SK-N-MC (cell line): ENCODE data around the gene SERPINA9.

Experiments used
- DNase-seq: peaks from one replicate; pipeline ENCODE4 v3.0.0-alpha.2; 2011; ENCODE audit warnings: low read depth, low spot score
- H3K27ac ChIP-seq: fragments of 200-600 bp; sonication (generic); 2 replicates; pipeline ENCODE4 v1.5.1; 2016; ENCODE audit warnings: mixed run types
- H3K36me3 ChIP-seq: fragments of 200-600 bp; sonication (generic); 2 replicates; pipeline ENCODE4 v1.6.1; 2017; ENCODE audit warnings: antibody characterized with exemption, low read length, mixed read lengths; ENCODE audit not compliant: insufficient read depth
- H3K4me3 ChIP-seq: fragments of 200-600 bp; sonication (generic); 2 replicates; pipeline ENCODE4 v1.5.1; 2016
- H3K9ac ChIP-seq: fragments of 200-600 bp; sonication (generic); 2 replicates; pipeline ENCODE4 v1.8.0; 2017; ENCODE audit warnings: mixed run types, mixed read lengths; ENCODE audit not compliant: insufficient read length
- H3K9me3 ChIP-seq: fragments of 200-600 bp; sonication (generic); 2 replicates; pipeline ENCODE4 v1.6.1; 2017; ENCODE audit warnings: low read depth, mild to moderate bottlenecking, antibody characterized with exemption, low read length, moderate library complexity, mixed read lengths
- EZH2 ChIP-seq: fragments of 200-600 bp; sonication (generic); IDR thresholded peaks from one replicate; pipeline ENCODE4 v1.6.1; 2017; ENCODE audit warnings: antibody characterized with exemption
- FOXP2 ChIP-seq: optimal IDR thresholded peaks from 2 replicates; pipeline ENCODE3; 2011; ENCODE audit warnings: mild to moderate bottlenecking, moderate library complexity; ENCODE audit not compliant: insufficient read depth; ENCODE audit errors: extremely low read length, control extremely low read depth
- POLR2AphosphoS5 ChIP-seq: IDR thresholded peaks from 2 replicates; pipeline ENCODE4 v1.6.1; 2012; ENCODE audit warnings: mild to moderate bottlenecking, low read depth, low read length, borderline replicate concordance

SERPINA9 gene

GRCh38 chr14:94476023-94476422 is at the start of gene SERPINA9:
Gene SERPINA9, minus strand, starts transcription at chr14:94476197. Its CDS starts 6,357 bp downstream, at chr14:94469840.
- Histone ChIP-seq H3K27ac (no peak within 1 kb of the TSS), H3K4me3 (no peak within 1 kb of the TSS), H3K9me3 (no peaks in the 10 kb centered on the region), H3K36me3 (no peaks in the 10 kb centered on the region), H3K9ac (no peak within 1 kb of the TSS)
- TF ChIP-seq FOXP2 = no peak
- DNase-seq = no peak

- no peak overlapping the region for H3K9ac ChIP-seq
- H3K27ac ChIP-seq = no peak overlapping the region
- no peak for DNase-seq
- H3K9me3 ChIP-seq = no peaks in the 10 kb centered on the region
- TF ChIP-seq EZH2 (no peak), POLR2AphosphoS5 (no peak), FOXP2 (no peak)
- H3K4me3 ChIP-seq = no peak overlapping the region
- no peaks in the 10 kb centered on the region for H3K36me3 ChIP-seq
Measured at GRCh38 chr14:94524093-94524492, 48.1 kb upstream of the SERPINA9 start.

GRCh38 chr14:94523265-94523664 is 47.3 kb upstream of the SERPINA9 start:
- H3K9ac ChIP-seq = no peak overlapping the region

GRCh38 chr14:94522115-94522724 is 46.2 kb upstream of the SERPINA9 start:
- Histone ChIP-seq H3K27ac (no peak overlapping the region), H3K9ac (no peak overlapping the region), H3K4me3 (no peak overlapping the region), H3K36me3 (no peaks in the 10 kb centered on the region), H3K9me3 (no peaks in the 10 kb centered on the region)
- DNase-seq = no peak
- TF ChIP-seq EZH2 (no peak), POLR2AphosphoS5 (no peak), FOXP2 (no peak)

More at GRCh38 chr14:94523265-94523664, 47.3 kb upstream of the SERPINA9 start:
- TF ChIP-seq EZH2 = no peak
- TF ChIP-seq FOXP2 = no peak
- TF ChIP-seq POLR2AphosphoS5 = no peak
- Histone ChIP-seq H3K9me3 (no peaks in the 10 kb centered on the region), H3K27ac (no peak overlapping the region), H3K4me3 (no peak overlapping the region), H3K36me3 (no peaks in the 10 kb centered on the region)
- no peak for DNase-seq

- H3K27ac ChIP-seq = no peak overlapping the region
- no peaks in the 10 kb centered on the region for H3K36me3 ChIP-seq
- no peak for DNase-seq
- TF ChIP-seq POLR2AphosphoS5 = no peak
- no peak for TF ChIP-seq EZH2
- TF ChIP-seq FOXP2 = no peak
- H3K9ac ChIP-seq = no peak overlapping the region
- no peak overlapping the region for H3K4me3 ChIP-seq
- no peaks in the 10 kb centered on the region for H3K9me3 ChIP-seq
Measured at GRCh38 chr14:94521375-94522114, 45.5 kb upstream of the SERPINA9 start.

GRCh38 chr14:94517641-94518257 is 41.8 kb upstream of the SERPINA9 start:
- Histone ChIP-seq H3K27ac (no peak overlapping the region), H3K4me3 (no peak overlapping the region), H3K36me3 (no peaks in the 10 kb centered on the region), H3K9me3 (no peaks in the 10 kb centered on the region), H3K9ac (no peak overlapping the region)
- no peak for DNase-seq
- TF ChIP-seq EZH2 (no peak), POLR2AphosphoS5 (no peak), FOXP2 (no peak)

- H3K9me3 ChIP-seq = no peaks in the 10 kb centered on the region
- no peak for DNase-seq
- no peak overlapping the region for H3K9ac ChIP-seq
- H3K27ac ChIP-seq = no peak overlapping the region
- TF ChIP-seq FOXP2 (no peak), POLR2AphosphoS5 (no peak), EZH2 (no peak)
- H3K36me3 ChIP-seq = no peaks in the 10 kb centered on the region
- H3K4me3 ChIP-seq = no peak overlapping the region
Measured at GRCh38 chr14:94517248-94517640, 41.2 kb upstream of the SERPINA9 start.

- no peak for DNase-seq
- no peaks in the 10 kb centered on the region for H3K9me3 ChIP-seq
- H3K36me3 ChIP-seq = no peaks in the 10 kb centered on the region
- no peak overlapping the region for H3K9ac ChIP-seq
- TF ChIP-seq POLR2AphosphoS5 = no peak
- TF ChIP-seq EZH2 = no peak
- no peak for TF ChIP-seq FOXP2
- H3K27ac ChIP-seq = no peak overlapping the region
- no peak overlapping the region for H3K4me3 ChIP-seq
Measured at GRCh38 chr14:94515856-94516255, 39.9 kb upstream of the SERPINA9 start.

GRCh38 chr14:94515426-94515825 is 39.4 kb upstream of the SERPINA9 start:
- Histone ChIP-seq H3K27ac (no peak overlapping the region), H3K4me3 (no peak overlapping the region), H3K9ac (no peak overlapping the region), H3K9me3 (no peaks in the 10 kb centered on the region), H3K36me3 (no peaks in the 10 kb centered on the region)
- no peak for DNase-seq
- TF ChIP-seq POLR2AphosphoS5 = no peak
- TF ChIP-seq FOXP2 = no peak
- no peak for TF ChIP-seq EZH2
